GM21381 (cell line): Measurements from ENCODE around the gene RBMS3.

Source experiments
- ATAC-seq: cut with Tn5 transposase; IDR thresholded peaks from one replicate; pipeline ENCODE4 v1.9.1; 2021; ENCODE audit warnings: mild to moderate bottlenecking, moderate library complexity; ENCODE audit not compliant: unreplicated experiment

The RBMS3 gene

DNA sequence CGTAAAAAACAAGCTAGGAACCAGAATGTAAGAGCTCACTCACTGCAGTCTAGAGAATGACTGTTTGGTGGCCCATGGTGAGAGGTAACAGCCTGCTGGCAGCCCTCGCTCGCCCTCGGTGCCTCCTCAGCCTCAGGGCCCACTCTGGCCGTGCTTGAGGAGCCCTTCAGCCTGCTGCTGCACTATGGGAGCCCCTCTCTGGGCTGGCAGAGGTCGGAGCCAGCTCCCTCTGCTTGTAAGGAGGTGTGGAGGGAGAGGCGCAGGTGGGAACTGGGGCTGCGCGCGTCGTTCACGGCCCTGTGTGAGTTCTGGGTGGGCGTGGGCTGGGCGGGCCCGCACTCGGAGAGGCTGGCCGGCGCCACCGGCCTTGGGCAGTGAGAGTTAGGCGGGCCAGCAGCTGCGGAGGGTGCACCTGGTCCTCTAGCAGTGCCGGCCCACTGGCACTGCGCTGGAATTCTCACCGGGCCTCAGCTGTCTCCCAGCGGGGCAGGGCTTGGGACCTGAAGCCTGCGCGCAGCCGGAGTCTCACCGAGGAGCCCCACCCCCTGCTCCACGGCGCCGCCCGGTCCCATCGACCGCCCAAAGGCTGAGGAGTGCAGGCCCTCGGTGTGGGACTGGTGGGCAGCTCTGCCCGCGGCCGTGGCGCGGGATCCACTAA is 420.6 kb downstream of the RBMS3 start:
- ATAC-seq, result no peak

DNA sequence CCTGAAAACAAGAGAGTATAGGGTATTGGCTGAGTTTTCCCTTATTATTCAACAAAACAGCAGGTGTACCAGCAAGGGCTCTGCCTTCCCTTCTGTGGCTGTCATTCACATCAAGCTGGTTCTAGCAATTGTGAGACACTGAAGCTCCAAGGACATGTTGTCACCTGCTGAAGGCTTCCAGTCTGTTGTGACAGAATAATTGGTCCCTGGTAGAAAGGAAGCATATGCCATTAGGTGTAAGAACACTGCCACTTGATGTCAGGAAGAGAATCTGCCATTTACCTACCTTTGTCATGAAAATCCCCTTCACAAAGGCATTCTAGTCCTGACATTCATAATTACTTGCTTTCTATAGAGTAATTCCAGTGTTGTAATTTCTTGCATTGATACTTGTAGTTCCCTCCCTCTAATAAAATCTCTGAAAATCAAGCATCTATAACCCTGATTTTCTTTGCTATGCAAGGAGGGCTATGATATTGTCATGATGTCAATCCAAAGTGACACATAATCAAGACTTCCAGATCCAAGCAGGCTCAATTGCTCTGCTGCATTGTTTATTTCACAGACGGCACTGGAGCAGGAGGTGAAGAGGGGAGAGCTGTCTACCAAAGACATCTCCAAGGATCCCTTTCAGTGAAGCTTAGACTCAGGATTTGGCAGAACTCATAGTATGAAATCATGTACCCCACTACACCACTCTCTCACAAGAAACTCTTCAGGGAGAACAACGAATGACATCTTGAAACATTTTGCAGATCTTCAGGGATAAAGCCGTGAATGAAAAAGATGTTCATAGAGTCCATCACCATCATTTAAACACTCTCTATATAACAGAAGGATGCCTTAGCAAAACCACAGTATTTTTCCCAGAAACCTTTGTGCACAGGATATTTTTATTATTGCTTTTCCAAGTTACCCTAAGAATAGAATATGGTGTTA is 425.3 kb downstream of the RBMS3 start:
- no peak for ATAC-seq

DNA sequence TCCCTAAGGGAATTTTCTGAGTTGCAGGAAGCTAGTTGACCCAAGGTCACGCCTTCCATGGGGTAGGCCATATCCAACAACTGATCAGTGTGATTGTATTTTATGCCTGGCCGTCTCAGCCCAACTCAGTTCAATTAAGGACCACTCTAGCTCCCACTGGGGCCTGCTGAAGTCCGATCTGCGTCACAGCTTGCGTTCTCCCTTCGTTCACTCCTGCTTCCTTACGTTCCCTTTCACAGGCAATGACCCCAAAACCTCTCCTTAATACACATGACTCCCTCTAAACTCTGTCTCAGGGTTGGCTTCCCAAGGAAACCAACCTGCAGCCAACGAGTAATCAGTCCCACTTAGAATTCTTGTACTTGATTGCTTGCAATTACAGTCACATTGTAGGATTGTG is 428.0 kb downstream of the RBMS3 start:
- no peak for ATAC-seq

DNA sequence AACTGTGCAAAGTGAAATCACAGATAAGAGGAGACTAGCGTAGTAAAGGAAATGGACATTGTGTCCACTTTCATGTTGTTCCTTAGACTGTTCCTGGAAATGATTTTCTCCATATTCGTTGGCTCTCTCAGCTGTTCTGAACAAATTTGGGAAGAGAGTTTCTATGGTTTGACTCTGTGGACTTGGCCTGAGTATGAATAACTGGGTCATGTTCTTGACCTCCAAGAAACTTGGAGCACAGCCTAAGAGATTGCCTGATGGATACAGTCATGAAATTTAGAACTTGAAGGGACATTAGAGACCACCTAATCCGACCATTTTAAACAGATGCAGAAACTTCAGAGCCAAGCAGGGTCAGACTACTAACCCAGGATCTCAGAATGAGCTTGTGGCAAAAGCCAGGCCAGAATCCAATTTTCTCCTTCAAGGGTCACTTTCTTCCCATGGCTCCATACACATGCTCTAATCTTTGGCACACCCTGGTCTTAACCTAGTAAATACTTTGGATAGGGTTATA is 430.4 kb downstream of the RBMS3 start:
- no peak for ATAC-seq

DNA sequence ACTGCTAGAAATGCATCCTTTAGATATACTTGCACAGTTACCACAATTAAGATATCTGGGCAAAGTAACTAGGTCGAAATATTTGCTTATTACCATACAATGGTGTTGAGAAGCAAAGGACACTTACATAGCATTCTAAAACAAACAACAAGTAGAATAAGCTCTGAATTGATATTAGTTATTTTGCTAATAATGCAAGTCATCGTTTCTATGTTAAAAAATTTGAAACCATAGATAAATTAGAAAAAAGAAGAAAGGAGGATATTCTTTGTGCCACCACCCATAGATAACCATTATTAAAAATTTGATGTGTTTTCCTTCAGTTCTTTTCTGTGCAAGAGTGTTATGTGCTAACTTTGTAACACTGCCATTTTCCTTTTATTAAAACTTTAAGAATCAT is 435.3 kb downstream of the RBMS3 start:
- ATAC-seq, result no peak

DNA sequence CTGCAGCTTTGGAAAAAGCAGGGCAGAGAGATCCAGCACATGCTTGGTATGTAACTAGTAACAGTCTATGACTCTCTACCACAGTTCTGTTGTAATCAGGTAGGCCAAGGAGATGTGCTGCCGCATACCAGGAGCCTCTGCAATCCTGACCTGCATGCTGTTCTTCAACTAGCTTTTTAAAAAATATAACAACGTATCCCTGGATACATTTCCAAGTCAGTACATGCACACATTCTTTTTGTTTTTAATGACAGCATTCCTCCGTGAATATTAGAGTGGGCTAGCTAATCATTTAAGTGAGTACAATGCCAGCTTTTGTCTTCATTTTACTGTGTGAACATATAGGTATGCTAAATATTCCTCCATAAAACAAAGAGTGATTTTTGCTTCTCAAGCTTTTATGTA is 437.8 kb downstream of the RBMS3 start:
- ATAC-seq, result no peak

DNA sequence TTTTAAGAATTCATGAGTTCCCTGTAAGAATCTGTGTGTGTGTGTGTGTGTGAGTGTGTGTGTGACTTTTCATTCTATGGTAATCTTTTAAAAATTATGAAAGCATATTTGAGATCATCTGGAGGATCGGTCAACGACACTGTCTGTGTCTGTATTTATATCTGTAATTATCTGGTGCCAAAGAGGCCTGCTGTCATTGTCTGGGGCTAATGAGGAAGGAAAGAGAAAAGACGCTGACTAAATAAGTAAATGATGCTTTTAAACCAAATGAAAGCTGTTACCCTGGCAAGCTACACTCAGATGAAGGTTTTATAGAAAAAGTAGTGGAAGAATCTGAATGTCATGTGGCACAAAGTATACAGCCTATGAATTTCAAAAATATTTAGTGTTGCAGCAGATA is 439.8 kb downstream of the RBMS3 start:
- ATAC-seq, result no peak

DNA sequence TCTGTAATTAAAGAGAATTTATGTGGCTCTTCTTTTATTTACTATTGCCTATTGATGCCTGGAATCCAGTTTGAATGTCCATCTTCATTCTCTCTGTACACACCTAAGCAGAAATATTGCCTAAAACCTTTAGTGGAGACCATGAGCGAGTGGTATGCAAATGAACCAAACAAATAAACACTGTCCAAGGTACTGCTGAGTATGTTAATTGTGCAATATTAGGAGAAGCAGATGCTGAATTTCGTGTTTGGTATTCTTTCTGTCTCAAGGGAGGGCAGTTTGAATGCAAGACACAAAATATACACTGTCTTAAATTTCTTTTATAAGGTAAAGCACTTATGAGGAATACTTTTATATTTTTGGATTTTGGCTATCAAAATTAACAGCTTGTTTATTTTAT is 440.9 kb downstream of the RBMS3 start:
- ATAC-seq, result no peak

DNA sequence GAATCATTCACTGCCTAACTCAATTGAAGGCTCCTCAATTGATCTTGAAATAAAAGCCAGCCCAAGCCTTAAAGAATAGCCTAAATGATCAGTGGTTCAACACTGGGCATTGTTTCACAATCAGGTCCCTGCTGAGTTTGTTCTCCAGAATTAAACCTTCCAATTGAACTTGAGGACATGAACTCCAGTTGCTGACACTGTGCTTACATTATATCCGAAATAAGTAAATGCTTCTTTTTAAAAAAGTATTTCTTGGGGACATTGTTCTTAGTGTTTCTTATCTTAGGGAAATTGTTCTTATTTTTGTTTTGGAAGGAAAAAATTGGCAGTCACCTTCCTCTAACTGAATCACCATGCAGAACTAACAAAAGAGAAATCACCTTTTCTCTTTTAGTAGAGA is 450.2 kb downstream of the RBMS3 start:
- no peak for ATAC-seq

DNA sequence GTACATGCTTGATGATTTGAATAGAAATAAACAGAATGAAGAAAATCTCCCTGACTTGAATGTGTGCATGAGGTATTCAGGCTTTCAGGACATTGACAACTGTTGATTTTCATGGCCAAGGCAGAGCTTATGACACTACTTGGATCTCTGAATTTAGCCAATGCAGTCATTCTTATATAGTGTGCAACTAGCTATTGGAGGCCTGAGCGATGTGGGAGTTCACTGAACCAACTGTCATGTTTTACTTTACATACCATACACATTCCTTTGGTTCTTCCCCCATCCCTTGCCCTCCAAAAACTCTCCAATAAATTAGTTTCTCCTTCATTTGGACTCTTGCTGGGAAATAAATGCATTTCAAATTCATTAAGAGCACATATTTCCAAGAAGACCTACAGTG is 460.4 kb downstream of the RBMS3 start:
- no peak for ATAC-seq

DNA sequence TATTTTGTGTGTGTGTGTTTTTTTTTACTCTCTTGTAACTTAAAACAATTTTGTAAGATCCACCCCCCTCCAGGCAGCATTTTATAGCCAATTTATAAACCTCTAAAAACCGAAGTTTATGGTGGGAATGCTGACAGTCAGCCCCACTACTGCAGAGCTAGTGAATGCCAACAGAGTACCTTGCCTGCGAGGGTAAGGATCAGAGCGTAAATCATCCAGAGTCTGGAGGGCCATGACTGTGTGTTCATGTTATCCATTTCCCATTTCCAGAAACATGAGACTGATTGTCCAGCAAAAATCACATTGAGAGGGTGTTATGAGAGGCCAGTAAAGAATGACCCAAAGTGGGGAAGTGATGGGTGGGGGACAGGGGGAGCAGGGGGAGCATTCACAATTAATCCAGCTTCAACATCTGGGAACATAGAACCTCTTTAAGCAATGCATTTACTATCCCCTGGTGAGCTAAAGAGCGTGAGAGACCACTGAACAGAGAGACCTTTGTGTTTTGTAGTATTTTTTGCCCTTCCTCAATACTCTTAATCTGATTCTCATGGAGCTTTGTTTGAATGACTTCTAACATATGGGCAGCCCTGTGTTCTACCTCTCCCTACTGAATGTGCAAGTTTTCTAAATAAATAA is 464.5 kb downstream of the RBMS3 start:
- no peak for ATAC-seq

DNA sequence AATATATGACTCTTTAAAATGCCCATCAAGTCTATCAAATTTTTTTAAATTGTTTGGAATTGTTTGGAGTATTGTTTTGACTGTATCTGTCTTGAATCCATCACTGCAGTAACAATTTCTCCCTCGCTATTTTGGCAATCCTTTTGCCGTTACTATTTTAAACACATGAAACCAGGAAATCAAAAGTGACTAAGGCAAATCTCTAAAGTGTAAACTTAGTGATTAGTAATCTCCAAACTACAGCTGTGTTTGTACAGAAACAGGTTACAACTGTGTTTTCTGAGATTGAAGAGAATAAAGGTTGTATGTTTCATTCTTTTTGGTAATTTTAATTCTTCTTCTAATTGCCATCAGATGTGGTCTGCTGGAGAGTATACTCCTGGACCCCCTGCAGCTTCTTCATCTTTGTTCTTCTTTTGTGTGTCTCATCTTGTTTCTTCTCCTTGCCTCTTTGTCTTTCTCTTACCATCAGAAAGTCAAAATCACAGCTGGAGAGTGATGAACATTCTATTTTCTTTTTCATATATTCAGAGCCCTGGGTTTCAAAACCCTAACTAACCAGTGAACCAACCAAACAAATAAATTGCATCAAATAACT is 465.4 kb downstream of the RBMS3 start:
- ATAC-seq, result no peak

DNA sequence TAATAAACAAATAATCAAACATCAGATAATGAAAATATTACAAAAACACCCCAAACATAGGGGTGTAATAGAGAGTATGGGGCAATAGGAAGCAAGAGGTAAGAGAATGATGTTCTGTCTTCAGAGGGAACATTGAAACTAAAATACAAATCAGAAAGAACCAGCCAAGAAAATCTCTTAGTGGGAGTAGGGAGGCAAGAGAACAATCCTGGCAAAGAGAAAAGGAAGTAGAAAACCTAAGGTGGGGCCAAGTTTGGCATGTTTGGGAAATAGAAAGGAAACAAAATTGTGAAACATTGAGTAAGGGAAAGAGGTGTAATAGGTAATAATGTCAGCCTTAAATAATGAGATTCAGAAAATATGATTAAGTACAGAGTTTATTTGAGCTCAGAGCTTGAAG is 467.1 kb downstream of the RBMS3 start:
- no peak for ATAC-seq

DNA sequence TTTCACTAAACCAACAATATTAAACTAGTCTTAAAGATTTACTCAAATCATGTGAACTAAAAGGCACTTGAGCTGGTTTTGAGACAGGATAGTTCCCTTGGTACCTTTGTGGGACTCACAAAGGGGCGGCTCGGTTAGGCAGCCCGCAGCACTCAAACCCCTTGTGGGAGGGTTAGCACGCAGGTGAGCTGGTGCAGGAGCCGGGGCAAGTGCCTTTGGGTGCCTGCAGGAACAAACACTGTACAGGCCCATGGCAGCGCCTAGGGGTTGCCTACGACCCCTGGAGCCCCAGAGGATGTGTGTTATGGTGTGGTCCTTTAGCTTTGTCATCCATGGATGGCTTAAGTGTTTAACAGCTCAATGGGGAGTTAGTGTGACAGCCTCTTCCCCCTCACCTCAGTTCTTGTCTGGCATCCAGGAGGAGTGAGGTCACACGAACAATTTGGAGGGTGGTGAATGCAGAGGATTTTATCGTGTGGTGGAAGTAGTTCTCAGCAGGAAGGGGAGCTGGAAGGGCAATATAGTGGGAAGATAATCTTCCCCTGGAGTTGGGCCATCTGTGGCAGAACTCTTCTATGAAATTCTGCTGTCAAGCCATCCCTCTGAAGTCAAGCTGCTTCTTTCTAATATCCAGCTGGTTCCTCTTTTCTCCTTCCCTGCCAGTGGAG is 470.9 kb downstream of the RBMS3 start:
- no peak for ATAC-seq

DNA sequence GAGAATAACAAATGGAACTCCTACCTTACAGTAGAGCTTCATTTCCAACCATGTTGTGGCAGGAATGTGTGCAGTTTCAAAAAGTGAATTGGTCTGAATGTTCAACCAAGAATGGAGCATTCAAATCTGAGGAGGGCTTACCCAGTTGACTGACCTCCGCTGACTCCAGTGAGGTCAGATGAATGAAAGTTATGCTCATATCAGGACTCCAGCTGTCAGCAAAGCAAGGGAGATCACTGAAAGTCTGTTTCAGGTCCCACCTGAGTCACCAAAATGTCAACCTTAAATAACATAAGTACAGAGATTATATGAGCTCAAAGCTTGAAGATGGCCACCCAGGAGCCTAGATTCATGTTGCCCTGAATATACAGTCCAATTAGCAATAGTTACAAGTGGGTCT is 473.5 kb downstream of the RBMS3 start:
- ATAC-seq, result no peak

DNA sequence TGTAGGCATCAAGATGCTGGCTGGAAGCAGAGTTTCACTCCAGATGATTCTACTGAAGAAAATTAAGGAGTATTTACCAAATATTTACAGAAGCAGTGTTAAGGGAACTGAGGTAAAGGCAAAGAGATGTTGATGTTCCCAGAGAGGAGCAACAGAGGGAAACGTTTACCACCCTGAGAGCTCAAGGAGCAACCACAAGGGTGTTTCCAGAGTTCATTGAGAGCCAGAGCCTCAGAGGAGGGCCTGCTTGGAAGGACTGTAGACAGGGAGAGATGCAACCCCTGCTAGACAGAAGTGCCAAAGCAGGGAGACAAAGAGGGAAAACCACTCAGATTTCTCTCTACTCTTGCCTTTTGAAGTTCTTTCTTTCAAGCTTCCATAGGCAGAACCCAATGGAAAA is 474.5 kb downstream of the RBMS3 start:
- no peak for ATAC-seq

DNA sequence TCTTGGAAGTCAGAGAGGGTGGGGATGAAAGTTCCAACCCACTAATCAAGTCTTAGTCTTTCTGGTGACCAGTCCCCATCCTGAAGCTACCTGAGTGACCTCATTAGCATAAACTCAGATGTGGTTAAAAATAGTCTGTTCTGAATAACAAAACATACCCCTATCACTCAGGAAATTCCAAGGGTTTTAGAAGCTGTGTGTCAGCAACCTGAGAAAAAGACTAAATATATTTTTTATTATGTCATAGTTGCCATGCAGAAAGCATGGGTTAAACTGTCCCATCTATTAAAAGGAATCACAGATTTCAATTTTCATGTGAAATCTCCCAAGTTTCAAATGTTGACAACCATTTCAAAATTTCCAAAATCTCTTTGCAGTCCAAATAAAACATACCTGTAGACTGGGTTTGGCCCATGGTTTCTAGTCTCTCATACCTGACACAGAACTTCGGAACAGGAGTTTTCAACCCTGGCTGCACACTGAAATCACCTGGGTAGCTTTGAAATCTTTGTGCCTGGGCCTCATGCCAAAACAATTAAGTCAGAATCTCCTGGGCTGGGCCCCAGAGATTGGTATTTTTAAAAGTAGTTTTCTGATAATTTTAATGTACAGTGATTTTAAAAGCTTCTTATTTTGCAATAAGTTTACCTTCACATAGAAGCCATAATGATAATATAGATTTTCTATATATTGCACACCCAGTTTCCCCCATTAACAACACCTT is 476.3 kb downstream of the RBMS3 start:
- ATAC-seq, result no peak

DNA sequence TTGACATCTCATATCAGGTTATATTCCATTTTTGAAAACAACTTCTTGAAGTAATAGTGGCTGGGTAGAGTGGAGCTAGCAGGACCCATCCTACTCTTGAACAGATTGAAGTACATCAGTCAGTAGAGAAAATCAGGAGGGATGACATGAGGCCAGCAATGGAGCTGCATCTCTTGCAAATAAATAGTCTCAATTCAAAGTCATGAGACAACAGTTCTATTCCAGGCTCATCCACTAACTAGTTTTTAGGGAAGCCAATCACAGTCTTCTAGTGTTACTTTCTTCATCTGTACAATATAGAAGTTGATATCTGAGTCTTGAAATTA is 477.2 kb downstream of the RBMS3 start:
- ATAC-seq, result no peak

DNA sequence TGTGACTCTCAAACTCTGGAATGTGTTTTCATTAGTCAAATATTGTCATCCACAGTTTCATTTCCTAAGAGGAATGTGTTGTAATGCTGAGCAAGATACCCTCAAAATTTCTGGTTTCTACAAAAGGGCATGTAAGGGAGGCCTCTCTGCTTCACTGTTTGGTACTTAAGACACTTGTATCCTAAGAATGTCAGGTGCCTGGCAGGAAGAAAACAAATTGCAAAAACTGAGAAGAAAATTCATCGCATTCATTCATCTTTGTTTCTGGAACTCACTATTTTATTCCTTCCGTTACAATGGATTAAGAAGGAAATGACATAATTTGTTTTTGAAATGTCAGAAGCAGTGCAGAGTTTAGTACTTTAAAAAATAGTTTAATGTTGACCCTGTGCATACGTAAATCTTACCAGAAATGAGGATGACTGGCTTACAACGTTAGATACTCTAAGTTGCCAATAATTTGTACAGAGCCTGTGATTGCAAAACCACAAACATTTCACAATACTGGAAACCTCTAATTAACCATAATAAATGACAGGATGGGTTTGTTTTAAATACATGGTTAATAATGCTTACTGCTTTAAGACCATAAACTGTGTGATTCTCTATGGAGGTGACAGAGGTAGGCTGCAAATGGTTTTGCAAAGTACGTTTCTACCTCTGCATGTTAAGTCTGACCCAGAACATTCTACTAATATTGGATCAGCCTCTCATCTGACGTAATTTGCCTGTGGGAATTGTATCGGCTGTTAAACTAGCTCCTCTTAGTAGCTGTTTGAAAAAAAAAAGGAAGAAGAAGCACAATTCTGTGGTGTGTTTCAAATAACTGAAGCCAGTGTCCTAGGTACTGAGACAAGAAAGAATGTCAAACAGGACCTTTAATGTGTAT is 477.8 kb downstream of the RBMS3 start:
- no peak for ATAC-seq
